H9 (cell line): ENCODE data around the gene TMEM164. TPM values are rescaled to one million over a fixed set of nuclear protein-coding genes. Genes with fewer than 3 reads are reported as not detected.

Source experiments
- DNase-seq: peaks from one replicate; pipeline ENCODE4 v3.0.0-alpha.2; 2017
- H2AFZ ChIP-seq: one replicate; pipeline ENCODE4 v1.6.1; 2013; ENCODE audit warnings: mild to moderate bottlenecking, low read length, control low read depth, moderate library complexity
- H2AK5ac ChIP-seq: 2 replicates; pipeline ENCODE4 v1.6.1; 2013; ENCODE audit warnings: low read length, control low read depth, mixed read lengths; ENCODE audit not compliant: insufficient read length
- H2BK120ac ChIP-seq: one replicate; pipeline ENCODE4 v1.6.1; 2013; ENCODE audit warnings: low read depth, mild to moderate bottlenecking, low read length, control low read depth, inconsistent platforms; ENCODE audit not compliant: poor library complexity, severe bottlenecking
- H2BK12ac ChIP-seq: 2 replicates; pipeline ENCODE4 v1.6.1; 2013; ENCODE audit warnings: low read length, control low read depth, mixed read lengths, low read depth; ENCODE audit not compliant: insufficient read length
- H2BK15ac ChIP-seq: 2 replicates; pipeline ENCODE4 v1.6.1; 2013; ENCODE audit warnings: low read depth, low read length, control low read depth
- H2BK20ac ChIP-seq: one replicate; pipeline ENCODE4 v1.6.1; 2013; ENCODE audit warnings: low read depth, mild to moderate bottlenecking, low read length, control low read depth, inconsistent platforms; ENCODE audit not compliant: poor library complexity, severe bottlenecking
- H2BK5ac ChIP-seq: 2 replicates; pipeline ENCODE4 v1.6.1; 2013; ENCODE audit warnings: low read length, control low read depth, mixed read lengths; ENCODE audit not compliant: insufficient read length
- H3K14ac ChIP-seq: 2 replicates; pipeline ENCODE4 v1.6.1; 2013; ENCODE audit warnings: low read length, control low read depth; ENCODE audit not compliant: insufficient read depth
- H3K18ac ChIP-seq: 2 replicates; pipeline ENCODE4 v1.6.1; 2013; ENCODE audit warnings: low read depth, mild to moderate bottlenecking, mixed read lengths, low read length, control low read depth; ENCODE audit not compliant: insufficient read length
- H3K23ac ChIP-seq: 2 replicates; pipeline ENCODE4 v1.6.1; 2013; ENCODE audit warnings: low read length, control low read depth, mixed read lengths, low read depth; ENCODE audit not compliant: insufficient read length
- H3K23me2 ChIP-seq: 2 replicates; pipeline ENCODE4 v1.6.1; 2013; ENCODE audit warnings: low read depth, mild to moderate bottlenecking, mixed read lengths, low read length, control low read depth; ENCODE audit not compliant: insufficient read length, poor library complexity, severe bottlenecking
- H3K27ac ChIP-seq: 2 replicates; pipeline ENCODE4 v1.5.1; 2013; ENCODE audit warnings: low read length, control low read depth, mixed read lengths, low read depth; ENCODE audit not compliant: insufficient read length
- H3K27me3 ChIP-seq: 2 replicates; pipeline ENCODE4 v1.6.1; 2013; ENCODE audit warnings: low read length, control low read depth, inconsistent platforms; ENCODE audit not compliant: insufficient read depth
- H3K4ac ChIP-seq: 2 replicates; pipeline ENCODE4 v1.6.1; 2013; ENCODE audit warnings: low read depth, mild to moderate bottlenecking, control low read depth, inconsistent platforms, low read length, moderate library complexity
- H3K4me1 ChIP-seq: 2 replicates; pipeline ENCODE4 v1.6.1; 2013; ENCODE audit warnings: low read length, control low read depth, inconsistent platforms; ENCODE audit not compliant: insufficient read depth
- H3K4me2 ChIP-seq: 2 replicates; pipeline ENCODE4 v1.6.1; 2013; ENCODE audit warnings: low read length, control low read depth, mixed read lengths; ENCODE audit not compliant: insufficient read length, insufficient read depth
- H3K56ac ChIP-seq: 2 replicates; pipeline ENCODE4 v1.6.1; 2013; ENCODE audit warnings: low read depth, mild to moderate bottlenecking, mixed read lengths, low read length, control low read depth; ENCODE audit not compliant: insufficient read length
- H3K79me1 ChIP-seq: 2 replicates; pipeline ENCODE4 v1.6.1; 2013; ENCODE audit warnings: low read depth, mild to moderate bottlenecking, moderate library complexity, low read length, control low read depth, inconsistent platforms; ENCODE audit not compliant: insufficient read depth, poor library complexity, severe bottlenecking
- H3K79me2 ChIP-seq: 2 replicates; pipeline ENCODE4 v1.6.1; 2013; ENCODE audit warnings: low read length, control low read depth, inconsistent platforms; ENCODE audit not compliant: insufficient read depth
- H3K9ac ChIP-seq: 2 replicates; pipeline ENCODE4 v1.6.1; 2013; ENCODE audit warnings: low read length, control low read depth, mixed read lengths; ENCODE audit not compliant: insufficient read length; ENCODE audit errors: extremely low read depth
- H3K9me3 ChIP-seq: one replicate; pipeline ENCODE4 v1.6.1; 2013; ENCODE audit warnings: low read depth, low read length, inconsistent platforms; ENCODE audit not compliant: control insufficient read depth
- H3T11ph ChIP-seq: one replicate; pipeline ENCODE4 v1.6.1; 2013; ENCODE audit warnings: mild to moderate bottlenecking, low read length, control low read depth, inconsistent platforms
- H4K20me1 ChIP-seq: one replicate; pipeline ENCODE4 v1.6.1; 2013; ENCODE audit not compliant: control insufficient read depth, insufficient read length, insufficient read depth
- H4K5ac ChIP-seq: 2 replicates; pipeline ENCODE4 v1.6.1; 2013; ENCODE audit warnings: low read depth, mild to moderate bottlenecking, mixed read lengths, low read length, control low read depth; ENCODE audit not compliant: insufficient read length
- H4K8ac ChIP-seq: replicated peaks from 2 replicates; pipeline ENCODE4 v1.6.1; 2013; ENCODE audit warnings: low read length, control low read depth, mixed read lengths, low read depth; ENCODE audit not compliant: insufficient read length
- H4K91ac ChIP-seq: 2 replicates; pipeline ENCODE4 v1.6.1; 2013; ENCODE audit warnings: low read depth, mild to moderate bottlenecking, moderate library complexity, mixed read lengths, low read length, control low read depth; ENCODE audit not compliant: insufficient read length
- H3K27ac Mint-ChIP-seq, 3 experiments: 2 replicates in 2 of 3; 3 replicates in 1 of 3; pipeline ENCODE4 v1.8.0; 2020 to 2021; ENCODE audit warnings: mixed read lengths in 3 of 3, mild to moderate bottlenecking in 1 of 3, moderate library complexity in 1 of 3
- H3K27me3 Mint-ChIP-seq: 2 replicates; pipeline ENCODE4 v1.8.0; 2021; ENCODE audit warnings: low read depth, mild to moderate bottlenecking, moderate library complexity, mixed read lengths
- H3K36me3 Mint-ChIP-seq, 3 experiments: 2 replicates in 2 of 3; 3 replicates in 1 of 3; pipeline ENCODE4 v1.8.0; 2020 to 2021; ENCODE audit warnings: low read depth in 3 of 3, mixed read lengths in 3 of 3; ENCODE audit not compliant: insufficient read depth in 1 of 3
- H3K4me1 Mint-ChIP-seq, 2 experiments: 2 replicates each; pipeline ENCODE4 v1.8.0; 2020; ENCODE audit warnings: mixed read lengths in 2 of 2
- H3K4me3 Mint-ChIP-seq, 2 experiments: 2 replicates in 1 of 2; 3 replicates in 1 of 2; pipeline ENCODE4 v1.8.0; 2020 to 2021; ENCODE audit warnings: mild to moderate bottlenecking in 2 of 2, mixed read lengths in 2 of 2, moderate library complexity in 1 of 2
- H3K9me3 Mint-ChIP-seq, 2 experiments: 2 replicates in 1 of 2; 3 replicates in 1 of 2; pipeline ENCODE4 v1.8.0; 2020; ENCODE audit warnings: mild to moderate bottlenecking in 2 of 2, mixed read lengths in 2 of 2, moderate library complexity in 1 of 2
- CTCF ChIP-seq: fragments of 200-600 bp; sonication (generic); conservative IDR thresholded peaks from 3 replicates; pipeline ENCODE4 v1.8.0; 2021; ENCODE audit warnings: antibody characterized with exemption, mild to moderate bottlenecking
- WGBS: extraction: QIAGEN DNeasy Blood & Tissue Kit; methylation state at CpG from one replicate; pipeline ENCODE4 v1.1.7; 2013; ENCODE audit warnings: missing lambda C conversion rate, low lambda C conversion rate, mixed read lengths; ENCODE audit not compliant: insufficient read length; ENCODE audit errors: extremely low coverage; 5-methylcytosine and 5-hydroxymethylcytosine counted together
- total RNA-seq: library from RNA; stranded (reverse); gene quantifications from 2 replicates; pipeline ENCODE4 v1.2.1, GENCODE V29; 2021

TMEM164 gene
- total RNA-seq, 1 experiment from 2014 or later, result 30.4 TPM

- Histone ChIP-seq H4K8ac (no peak overlapping the region), H3K79me1 (no peaks in the 10 kb centered on the region), H3K18ac (no peak overlapping the region), H3K79me2 (no peaks in the 10 kb centered on the region), H4K20me1 (no peaks in the 10 kb centered on the region), H3K56ac (no peak overlapping the region), H3T11ph (no peak overlapping the region), H2BK120ac (no peak overlapping the region), H3K14ac (no peak overlapping the region), H2BK12ac (no peak overlapping the region), H3K23ac (no peak overlapping the region), H2BK15ac (no peak overlapping the region), H4K5ac (no peak overlapping the region), H3K4me1 (peaks cover 7% of the 10 kb centered on the region; the same call in 1 of the 2 replicates), H3K23me2 (no peaks in the 10 kb centered on the region), H2AK5ac (no peak overlapping the region), H3K27me3 (no peaks in the 10 kb centered on the region), H2BK5ac (no peak overlapping the region), H3K9me3 (no peaks in the 10 kb centered on the region), H3K4me2 (no peak overlapping the region), H3K9ac (no peak overlapping the region), H3K27ac (no peak overlapping the region), H2AFZ (no peak overlapping the region), H3K4ac (no peak overlapping the region), H2BK20ac (no peak overlapping the region), H4K91ac (no peak overlapping the region)
- DNase-seq, result no peak
- no peak for TF ChIP-seq CTCF
- Mint-ChIP-seq H3K27ac (no peak overlapping the region), H3K36me3 (peaks cover 0 to 2% (median 0%) of the 10 kb centered on the region in 3 experiments; a peak in 1 of 7 replicates), H3K9me3 (no peaks in the 10 kb centered on the region), H3K4me1 (peaks cover 16% of the 10 kb centered on the region in 2 experiments), H3K27me3 (no peaks in the 10 kb centered on the region; the same call in none of the 2 replicates), H3K4me3 (no peak overlapping the region)
- WGBS, result no CpG with 5 or more reads among the region's 6 CpGs
Measured at GRCh38 chrX:110143454-110144210, 140.7 kb downstream of the TMEM164 start.
